Cardiac fibroblast (primary cell): Measurements from ENCODE around the gene PDE1A.

Experiments used
- DNase-seq, 2 donors: peaks; one replicate each; pipeline versions ENCODE4 v3.0.0 to v3.0.0-alpha.2; 2010; ENCODE audit warnings: low read depth in 2 of 2
- H3K4me3 ChIP-seq, 2 donors: replicated peaks in 1 of 2; 1 replicate in 1 of 2; 2 replicates in 1 of 2; pipeline ENCODE4 v1.5.1; 2011; ENCODE audit warnings: low read depth in 2 of 2, low read length in 2 of 2, mild to moderate bottlenecking in 2 of 2, moderate library complexity in 1 of 2
- CTCF ChIP-seq: IDR thresholded peaks from one replicate; pipeline ENCODE4 v1.5.1; 2011; ENCODE audit warnings: low read depth, mild to moderate bottlenecking, low read length, inconsistent platforms

Gene PDE1A

GRCh38 chr2:182193291-182193690 is 233.5 kb downstream of the PDE1A start:
- no peak for TF ChIP-seq CTCF
- H3K4me3 ChIP-seq, result no peak overlapping the region
- no peak for DNase-seq

GRCh38 chr2:182191061-182191460 is 235.8 kb downstream of the PDE1A start:
- DNase-seq, result no peak
- H3K4me3 ChIP-seq, result no peak overlapping the region
- no peak for TF ChIP-seq CTCF

GRCh38 chr2:182187130-182187529 is 239.7 kb downstream of the PDE1A start:
- H3K4me3 ChIP-seq, result no peak overlapping the region
- no peak for DNase-seq
- TF ChIP-seq CTCF, result no peak

- DNase-seq, result peak; percentile 61 to 65
- H3K4me3 ChIP-seq, result no peak overlapping the region
- TF ChIP-seq CTCF, result peak; percentile 44
Observed at GRCh38 chr2:182186132-182186735, 240.6 kb downstream of the PDE1A start.

- H3K4me3 ChIP-seq, result no peak overlapping the region
- DNase-seq, result peak in 1 of 2 donors; percentile 36
- TF ChIP-seq CTCF, result no peak
Observed at GRCh38 chr2:182182436-182182835, 244.4 kb downstream of the PDE1A start.

GRCh38 chr2:182181381-182181780 is 245.5 kb downstream of the PDE1A start:
- no peak overlapping the region for H3K4me3 ChIP-seq
- TF ChIP-seq CTCF, result no peak
- no peak for DNase-seq

GRCh38 chr2:182179176-182179575 is 247.7 kb downstream of the PDE1A start:
- no peak overlapping the region for H3K4me3 ChIP-seq
- no peak for DNase-seq
- no peak for TF ChIP-seq CTCF
